LoVo (cell line): ENCODE data around the gene TADA2A.
A peak's percentile ranks its signal among the peaks of the same experiment; 100 is the strongest.

Experiments used
- DNase-seq: peaks from one replicate; pipeline ENCODE4 v3.0.0-alpha.2; 2016; ENCODE audit warnings: low spot score

TADA2A gene

GRCh38 chr17:37463039-37463438, 56.4 kb downstream of the TADA2A start:
- no peak for DNase-seq

- no peak for DNase-seq
Measured at GRCh38 chr17:37465069-37465616, 58.5 kb downstream of the TADA2A start.

GRCh38 chr17:37466471-37466870, 59.8 kb downstream of the TADA2A start:
- peak; percentile 25 for DNase-seq

GRCh38 chr17:37470181-37470580, 63.5 kb downstream of the TADA2A start:
- no peak for DNase-seq

GRCh38 chr17:37475731-37476420, 69.2 kb downstream of the TADA2A start:
- no peak for DNase-seq

- DNase-seq: peak; percentile 32
Measured at GRCh38 chr17:37476431-37477120, 69.9 kb downstream of the TADA2A start.

- no peak for DNase-seq
Measured at GRCh38 chr17:37478187-37478586, 71.5 kb downstream of the TADA2A start.

GRCh38 chr17:37479025-37479424, 72.3 kb downstream of the TADA2A start:
- DNase-seq: no peak

GRCh38 chr17:37480427-37480826, 73.7 kb downstream of the TADA2A start:
- DNase-seq: no peak

- no peak for DNase-seq
Measured at GRCh38 chr17:37481001-37481665, 74.4 kb downstream of the TADA2A start.

GRCh38 chr17:37483311-37484039, 76.8 kb downstream of the TADA2A start:
- no peak for DNase-seq

- no peak for DNase-seq
Measured at GRCh38 chr17:37485938-37486570, 79.4 kb downstream of the TADA2A start.

- peak; percentile 75 for DNase-seq
Measured at GRCh38 chr17:37488009-37488604, 81.4 kb downstream of the TADA2A start.

- peak; percentile 91 for DNase-seq
Measured at GRCh38 chr17:37488607-37489196, 82.0 kb downstream of the TADA2A start.

GRCh38 chr17:37489197-37490001, 82.7 kb downstream of the TADA2A start, which contains the start of gene DUSP14:
TSS of gene DUSP14 (plus strand) at chr17:37489891. CDS start at chr17:37512273, 22,382 bp downstream.
- DNase-seq: peak; percentile 88

- peak; percentile 43 for DNase-seq
Measured at GRCh38 chr17:37490022-37490587, 83.4 kb downstream of the TADA2A start.

GRCh38 chr17:37490638-37491614, 84.2 kb downstream of the TADA2A start:
- DNase-seq: peak; percentile 78

GRCh38 chr17:37492167-37492566, 85.5 kb downstream of the TADA2A start:
- no peak for DNase-seq
